Colonic mucosa (tissue), 4 donors: ENCODE measurements around the gene ADAMTSL1. TPM values are rescaled to one million over a fixed set of nuclear protein-coding genes. Genes with fewer than 3 reads are reported as not detected.

ENCODE experiments used
- DNase-seq: peaks from one replicate; pipeline ENCODE4 v3.0.0-alpha.2; 2020
- H3K27ac ChIP-seq: fragments of 200-600 bp; one replicate; pipeline ENCODE4 v1.8.0; 2021
- H3K27me3 ChIP-seq: fragments of 200-600 bp; one replicate; pipeline ENCODE4 v1.8.0; 2021
- H3K36me3 ChIP-seq: fragments of 200-600 bp; one replicate; pipeline ENCODE4 v1.8.0; 2021
- H3K4me1 ChIP-seq: fragments of 200-600 bp; one replicate; pipeline ENCODE4 v1.8.0; 2021; ENCODE audit warnings: mild to moderate bottlenecking
- H3K4me3 ChIP-seq: fragments of 200-600 bp; one replicate; pipeline ENCODE4 v1.8.0; 2021
- H3K9ac ChIP-seq, 2 donors: one replicate each; pipeline ENCODE4 v1.7.0; 2013; ENCODE audit warnings: control low read depth in 2 of 2, low read depth in 2 of 2, low read length in 2 of 2
- H3K9me3 ChIP-seq: fragments of 200-600 bp; one replicate; pipeline ENCODE4 v1.8.0; 2021
- intact Hi-C: fragments of 100-400 bp; cut with DNase I; formaldehyde crosslinking; loops from one replicate; pipeline ENCODE4 v1.14.1; 2022
- total RNA-seq, 2 donors: library from RNA; stranded (reverse); fragmentation: NEBNext Ultra II Directional in 1 of 2; extraction: Animal tissue kit (Norgen Biotek cat#: 25700) in 1 of 2; gene quantifications; one replicate each; pipeline ENCODE4 v1.2.1, GENCODE V29; 2021
- TF ChIP-seq, protein P1 (sequence below): fragments of 200-600 bp; IDR thresholded peaks from one replicate; pipeline ENCODE4 v1.8.0; 2022; ENCODE audit warnings: antibody characterized with exemption, mild to moderate bottlenecking
- donor health status: healthy.
- donor health status: DM: no; HTN: no; CAD: no.
- donor health status: DM: no; HTN: no; CAD: no.

The ADAMTSL1 gene
- total RNA-seq, 2 donors from 2014 or later, result 10.2 to 14.7 TPM

DNA sequence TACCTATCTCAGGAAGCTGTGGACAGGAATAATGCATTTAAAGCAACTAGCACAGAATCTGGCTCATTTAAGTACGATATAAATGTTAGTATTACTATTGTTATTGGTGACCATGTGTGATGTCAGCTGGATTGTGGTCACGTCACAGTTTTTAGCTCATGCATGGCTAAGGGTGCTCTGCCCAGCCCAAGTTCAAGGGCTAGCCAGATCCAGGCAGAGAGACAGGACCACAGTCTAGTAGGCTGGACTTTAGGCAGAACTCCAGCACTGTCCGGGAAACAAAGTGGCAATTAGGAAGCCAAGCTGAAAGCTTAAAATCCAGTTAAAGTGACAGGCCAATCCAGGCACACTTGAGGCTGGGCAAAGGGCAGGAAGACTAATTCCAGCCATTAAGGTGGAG is 273.6 kb downstream of the ADAMTSL1 start:
- Histone ChIP-seq H3K9me3 (no peaks in the 10 kb centered on the region), H3K4me3 (no peak overlapping the region), H3K27me3 (no peaks in the 10 kb centered on the region), H3K9ac (no peak overlapping the region), H3K4me1 (no peaks in the 10 kb centered on the region), H3K27ac (no peak overlapping the region), H3K36me3 (no peaks in the 10 kb centered on the region)
- intact Hi-C loops, result no loop called here
- TF ChIP-seq, protein P1, sequence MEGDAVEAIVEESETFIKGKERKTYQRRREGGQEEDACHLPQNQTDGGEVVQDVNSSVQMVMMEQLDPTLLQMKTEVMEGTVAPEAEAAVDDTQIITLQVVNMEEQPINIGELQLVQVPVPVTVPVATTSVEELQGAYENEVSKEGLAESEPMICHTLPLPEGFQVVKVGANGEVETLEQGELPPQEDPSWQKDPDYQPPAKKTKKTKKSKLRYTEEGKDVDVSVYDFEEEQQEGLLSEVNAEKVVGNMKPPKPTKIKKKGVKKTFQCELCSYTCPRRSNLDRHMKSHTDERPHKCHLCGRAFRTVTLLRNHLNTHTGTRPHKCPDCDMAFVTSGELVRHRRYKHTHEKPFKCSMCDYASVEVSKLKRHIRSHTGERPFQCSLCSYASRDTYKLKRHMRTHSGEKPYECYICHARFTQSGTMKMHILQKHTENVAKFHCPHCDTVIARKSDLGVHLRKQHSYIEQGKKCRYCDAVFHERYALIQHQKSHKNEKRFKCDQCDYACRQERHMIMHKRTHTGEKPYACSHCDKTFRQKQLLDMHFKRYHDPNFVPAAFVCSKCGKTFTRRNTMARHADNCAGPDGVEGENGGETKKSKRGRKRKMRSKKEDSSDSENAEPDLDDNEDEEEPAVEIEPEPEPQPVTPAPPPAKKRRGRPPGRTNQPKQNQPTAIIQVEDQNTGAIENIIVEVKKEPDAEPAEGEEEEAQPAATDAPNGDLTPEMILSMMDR, result no peak
- peak; percentile 27 for DNase-seq

DNA sequence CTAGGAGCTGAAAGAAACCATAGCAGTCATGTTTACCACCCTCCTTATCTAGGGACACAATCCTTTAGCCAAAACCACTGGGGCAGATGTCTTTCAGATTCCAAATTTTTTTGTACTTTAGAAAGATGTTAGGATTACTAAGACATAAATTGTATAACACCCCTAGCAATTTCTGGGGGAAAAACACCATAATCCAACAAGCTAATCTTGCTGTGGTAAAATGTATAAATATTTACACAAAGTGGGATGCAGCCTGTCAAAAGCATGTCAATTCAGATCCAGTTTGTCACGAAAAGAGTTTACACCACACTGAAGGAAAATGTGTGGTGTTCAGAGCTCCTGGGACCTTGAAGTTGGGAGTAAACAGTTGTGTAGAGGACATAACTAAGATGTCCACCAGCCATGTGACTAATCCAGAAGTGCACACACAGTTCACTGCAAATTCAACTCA is 274.3 kb downstream of the ADAMTSL1 start:
- Histone ChIP-seq H3K4me1 (no peaks in the 10 kb centered on the region), H3K9me3 (no peaks in the 10 kb centered on the region), H3K36me3 (no peaks in the 10 kb centered on the region), H3K27ac (no peak overlapping the region), H3K27me3 (no peaks in the 10 kb centered on the region), H3K4me3 (no peak overlapping the region), H3K9ac (no peak overlapping the region)
- intact Hi-C loops, result no loop called here
- DNase-seq, result no peak
- TF ChIP-seq, protein P1, result no peak

DNA sequence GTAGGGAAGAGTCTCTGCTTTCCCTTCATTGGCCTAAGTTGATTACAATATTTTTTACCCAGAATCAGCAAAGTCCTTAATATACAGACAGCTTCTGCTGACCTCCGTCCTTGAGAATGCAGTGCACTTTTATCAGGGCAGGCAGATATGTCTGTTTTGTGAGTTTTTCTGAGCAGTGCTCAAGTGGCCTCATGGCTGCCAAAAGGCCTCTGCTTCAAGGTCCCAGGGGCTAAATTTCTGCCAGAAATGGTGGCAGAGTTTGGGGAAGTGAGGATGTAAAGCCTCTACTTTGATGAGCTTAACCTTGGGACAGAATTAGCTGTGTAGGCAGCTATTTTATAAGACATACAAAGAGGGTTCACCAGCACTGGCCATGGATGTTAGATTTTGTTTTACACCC is 275.8 kb downstream of the ADAMTSL1 start:
- H3K9me3 ChIP-seq, result no peaks in the 10 kb centered on the region
- H3K27me3 ChIP-seq, result no peaks in the 10 kb centered on the region
- H3K4me1 ChIP-seq, result no peaks in the 10 kb centered on the region
- H3K36me3 ChIP-seq, result no peaks in the 10 kb centered on the region
- intact Hi-C loops, result no loop called here
- H3K27ac ChIP-seq, result no peak overlapping the region
- TF ChIP-seq, protein P1, result no peak
- no peak overlapping the region for H3K9ac ChIP-seq
- DNase-seq, result no peak
- no peak overlapping the region for H3K4me3 ChIP-seq

DNA sequence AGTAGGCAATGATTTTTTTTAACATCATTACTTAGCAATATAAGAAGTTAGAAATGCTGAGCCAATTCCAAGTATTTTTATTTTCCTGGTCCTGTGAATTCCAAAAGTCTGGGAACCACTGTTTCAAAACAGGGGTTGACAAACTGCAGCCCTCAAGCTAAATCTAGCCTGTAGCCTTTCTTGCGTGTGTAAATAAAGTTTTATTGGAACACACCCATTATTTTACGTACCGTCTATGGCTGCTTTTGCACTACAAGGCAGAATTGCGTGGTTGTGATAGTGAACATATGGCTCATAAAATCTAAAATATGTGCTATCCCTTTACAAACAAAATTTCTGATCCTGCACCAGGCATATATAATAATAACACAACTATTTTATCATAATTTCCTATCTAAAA is 280.0 kb downstream of the ADAMTSL1 start:
- intact Hi-C loops, result no loop called here

DNA sequence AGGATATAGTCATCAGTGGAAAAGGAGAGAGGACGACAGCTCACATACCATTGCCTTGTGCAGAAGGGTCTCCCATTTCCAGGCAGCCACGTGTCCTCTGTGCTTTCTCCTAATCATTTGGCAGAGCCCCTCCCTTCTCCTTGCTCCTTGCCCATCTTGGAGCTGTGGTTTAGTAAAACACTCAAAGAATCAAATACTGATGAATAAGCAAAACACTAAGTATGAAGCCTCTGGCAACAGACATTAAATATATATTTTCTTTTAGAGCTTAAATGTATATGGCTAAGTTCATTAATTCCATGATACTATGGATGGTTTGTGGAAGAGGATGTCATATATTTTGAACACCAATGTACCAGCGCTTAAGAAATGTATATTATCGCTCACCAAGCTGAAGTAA is 280.6 kb downstream of the ADAMTSL1 start:
- Histone ChIP-seq H3K27ac (no peak overlapping the region), H3K4me3 (no peak overlapping the region), H3K4me1 (no peaks in the 10 kb centered on the region), H3K9me3 (no peaks in the 10 kb centered on the region), H3K27me3 (no peaks in the 10 kb centered on the region), H3K36me3 (no peaks in the 10 kb centered on the region), H3K9ac (no peak overlapping the region)
- TF ChIP-seq, protein P1, result no peak
- DNase-seq, result no peak
- intact Hi-C loops, result no loop called here

More for the DNA sequence above, 280.0 kb downstream of the ADAMTSL1 start:
- Histone ChIP-seq H3K4me3 (no peak overlapping the region), H3K27ac (no peak overlapping the region), H3K27me3 (no peaks in the 10 kb centered on the region), H3K9me3 (no peaks in the 10 kb centered on the region), H3K36me3 (no peaks in the 10 kb centered on the region), H3K4me1 (no peaks in the 10 kb centered on the region), H3K9ac (no peak overlapping the region)
- no peak for DNase-seq
- TF ChIP-seq, protein P1, result no peak
